ENCODE measurements around the gene NKG7. TPM values are rescaled to one million over a fixed set of nuclear protein-coding genes. Genes with fewer than 3 reads are reported as not detected.

NKG7 gene
- total RNA-seq, 1 experiment from 2014 or later: not detected

DNA sequence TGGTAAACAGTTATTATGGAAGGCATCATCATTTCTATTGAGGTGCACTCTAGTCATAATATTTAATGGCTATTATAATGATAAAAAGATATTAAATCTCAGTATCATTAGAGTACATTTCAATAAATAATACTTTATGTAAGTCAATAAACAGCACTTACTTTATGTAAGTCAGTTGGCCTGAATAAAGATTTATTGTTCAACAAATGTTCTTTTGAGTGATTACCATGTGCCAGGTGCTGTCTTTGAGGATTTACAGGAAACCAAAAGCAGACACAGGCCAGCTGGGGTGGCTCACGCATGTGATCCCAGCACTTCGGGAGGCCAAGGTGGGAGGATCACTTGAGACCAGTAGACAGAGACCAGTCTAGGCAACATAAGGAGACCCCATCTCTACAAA lies 5.0 kb upstream of the NKG7 start:
- BruUV-seq (replicated peaks): no TSS peak
- TF ChIP-seq, protein P1, sequence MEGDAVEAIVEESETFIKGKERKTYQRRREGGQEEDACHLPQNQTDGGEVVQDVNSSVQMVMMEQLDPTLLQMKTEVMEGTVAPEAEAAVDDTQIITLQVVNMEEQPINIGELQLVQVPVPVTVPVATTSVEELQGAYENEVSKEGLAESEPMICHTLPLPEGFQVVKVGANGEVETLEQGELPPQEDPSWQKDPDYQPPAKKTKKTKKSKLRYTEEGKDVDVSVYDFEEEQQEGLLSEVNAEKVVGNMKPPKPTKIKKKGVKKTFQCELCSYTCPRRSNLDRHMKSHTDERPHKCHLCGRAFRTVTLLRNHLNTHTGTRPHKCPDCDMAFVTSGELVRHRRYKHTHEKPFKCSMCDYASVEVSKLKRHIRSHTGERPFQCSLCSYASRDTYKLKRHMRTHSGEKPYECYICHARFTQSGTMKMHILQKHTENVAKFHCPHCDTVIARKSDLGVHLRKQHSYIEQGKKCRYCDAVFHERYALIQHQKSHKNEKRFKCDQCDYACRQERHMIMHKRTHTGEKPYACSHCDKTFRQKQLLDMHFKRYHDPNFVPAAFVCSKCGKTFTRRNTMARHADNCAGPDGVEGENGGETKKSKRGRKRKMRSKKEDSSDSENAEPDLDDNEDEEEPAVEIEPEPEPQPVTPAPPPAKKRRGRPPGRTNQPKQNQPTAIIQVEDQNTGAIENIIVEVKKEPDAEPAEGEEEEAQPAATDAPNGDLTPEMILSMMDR (conservative IDR thresholded peaks at IDR 0.05; ENCODE audit: low read depth, low read length): no peak
- TF ChIP-seq EZH2 (IDR thresholded peaks at IDR 0.05; ENCODE audit: borderline replicate concordance, low read depth, low read length, poor library complexity, severe bottlenecking): no peak
- H3K27ac ChIP-seq (ENCODE audit: low read depth, low read length, poor library complexity, severe bottlenecking): no peak overlapping the region
- H3K4me1 ChIP-seq (ENCODE audit: insufficient read depth, low read length, poor library complexity, severe bottlenecking): no peaks in the 10 kb centered on the region
- H3K27me3 ChIP-seq (replicated peaks; ENCODE audit: insufficient read depth, low read depth, low read length, poor library complexity): no peaks in the 10 kb centered on the region
- ChIA-PET POLR2A (ENCODE audit: low non-redundant PET) (no interaction called here), CTCF (no interaction called here)
- no peaks in the 10 kb centered on the region for H3K36me3 ChIP-seq (ENCODE audit: insufficient read depth, low read length, poor library complexity, severe bottlenecking)
- intact Hi-C loops (cut with micrococcal nuclease; ENCODE audit: unreplicated experiment): no loop called here
- DNase-seq (ENCODE audit: low spot score): no peak
- no peak overlapping the region for H3K4me3 ChIP-seq (ENCODE audit: low read depth, low read length, poor library complexity, severe bottlenecking)
- H3K9me3 ChIP-seq (ENCODE audit: low read depth, low read length, poor library complexity, severe bottlenecking): no peaks in the 10 kb centered on the region

DNA sequence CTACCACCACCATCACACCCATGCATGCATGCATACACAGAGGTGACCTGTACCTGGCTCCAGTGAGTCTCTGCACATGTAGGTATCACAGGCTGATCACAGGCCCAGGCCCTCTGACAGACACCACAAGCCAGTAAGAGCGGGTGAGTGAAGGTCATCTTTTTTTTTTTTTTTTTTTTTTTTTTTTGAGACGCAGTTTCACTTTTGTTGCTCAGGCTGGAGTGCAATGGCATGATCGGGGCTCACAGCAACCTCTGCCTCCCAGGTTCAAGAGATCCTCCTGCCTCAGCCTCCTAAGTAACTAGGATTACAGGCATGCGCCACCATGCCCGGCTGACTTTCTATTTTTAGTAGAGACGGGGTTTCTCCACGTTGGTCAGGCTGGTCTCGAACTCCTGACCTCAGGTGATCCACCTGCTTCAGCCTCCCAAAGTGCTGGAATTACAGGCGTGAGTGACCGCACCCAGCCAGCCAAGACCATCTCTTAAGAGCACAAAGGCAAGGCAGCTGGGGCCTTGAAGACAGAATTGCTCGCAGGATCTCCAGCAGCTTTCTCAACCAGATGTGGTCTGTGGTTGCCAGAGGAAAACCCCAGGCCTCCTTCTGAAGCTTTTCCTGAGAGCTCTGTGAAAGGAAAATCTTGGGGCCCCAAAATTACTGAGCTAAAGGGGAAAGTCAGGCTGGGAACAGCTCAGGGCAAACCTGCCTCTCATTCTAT lies 3.2 kb upstream of the NKG7 start:
- Histone ChIP-seq H3K4me3 (ENCODE audit: low read depth, low read length, poor library complexity, severe bottlenecking) (no peak overlapping the region), H3K4me1 (ENCODE audit: insufficient read depth, low read length, poor library complexity, severe bottlenecking) (no peaks in the 10 kb centered on the region), H3K36me3 (ENCODE audit: insufficient read depth, low read length, poor library complexity, severe bottlenecking) (no peaks in the 10 kb centered on the region), H3K27ac (ENCODE audit: low read depth, low read length, poor library complexity, severe bottlenecking) (no peak overlapping the region), H3K9me3 (ENCODE audit: low read depth, low read length, poor library complexity, severe bottlenecking) (no peaks in the 10 kb centered on the region), H3K27me3 (replicated peaks; ENCODE audit: insufficient read depth, low read depth, low read length, poor library complexity) (no peaks in the 10 kb centered on the region)
- TF ChIP-seq, protein P1 (conservative IDR thresholded peaks at IDR 0.05; ENCODE audit: low read depth, low read length): no peak
- TF ChIP-seq EZH2 (IDR thresholded peaks at IDR 0.05; ENCODE audit: borderline replicate concordance, low read depth, low read length, poor library complexity, severe bottlenecking): no peak
- intact Hi-C loops (cut with micrococcal nuclease; ENCODE audit: unreplicated experiment): no loop called here
- ChIA-PET POLR2A (ENCODE audit: low non-redundant PET) (no interaction called here), CTCF (no interaction called here)
- no peak for DNase-seq (ENCODE audit: low spot score)
- no TSS peak for BruUV-seq (replicated peaks)

DNA sequence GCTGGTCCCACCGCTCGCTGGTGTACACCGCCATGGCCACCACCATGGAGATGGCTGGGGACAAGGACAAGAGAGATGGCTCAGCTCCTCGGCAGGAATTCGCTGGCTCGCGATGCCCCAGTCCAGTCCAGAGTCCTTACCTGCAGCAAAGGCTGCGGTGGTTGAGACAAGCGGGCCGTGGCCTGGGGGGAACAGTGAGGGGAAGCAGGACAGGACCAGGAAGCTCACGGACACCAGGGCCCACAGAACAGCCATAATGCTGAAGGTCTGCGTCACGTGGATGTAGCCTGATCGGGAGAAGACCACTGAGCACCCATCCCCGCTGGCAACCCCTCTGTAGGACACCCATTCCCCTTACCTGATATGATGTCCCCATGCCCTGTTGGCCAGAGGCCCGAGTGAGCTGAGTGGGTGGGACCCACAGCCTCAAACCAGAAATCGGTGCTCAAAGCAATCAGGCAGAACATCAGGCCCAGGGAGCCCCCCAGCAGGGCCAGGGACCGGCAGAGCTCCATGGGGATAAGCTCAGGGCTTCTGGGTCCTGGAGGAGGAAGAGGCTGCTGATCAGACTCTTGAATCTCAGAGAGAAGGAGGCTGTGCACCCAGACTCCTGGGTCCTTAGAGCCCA lies 319 bp downstream of the NKG7 start:
- no peak for DNase-seq (ENCODE audit: low spot score)
- Histone ChIP-seq H3K27ac (ENCODE audit: low read depth, low read length, poor library complexity, severe bottlenecking) (no peak overlapping the region), H3K36me3 (ENCODE audit: insufficient read depth, low read length, poor library complexity, severe bottlenecking) (no peaks in the 10 kb centered on the region), H3K9me3 (ENCODE audit: low read depth, low read length, poor library complexity, severe bottlenecking) (no peaks in the 10 kb centered on the region), H3K4me1 (ENCODE audit: insufficient read depth, low read length, poor library complexity, severe bottlenecking) (peaks cover 6% of the 10 kb centered on the region), H3K27me3 (replicated peaks; ENCODE audit: insufficient read depth, low read depth, low read length, poor library complexity) (no peaks in the 10 kb centered on the region), H3K4me3 (ENCODE audit: low read depth, low read length, poor library complexity, severe bottlenecking) (no peak overlapping the region)
- ChIA-PET CTCF (no interaction called here), POLR2A (ENCODE audit: low non-redundant PET) (no interaction called here)
- TF ChIP-seq EZH2 (IDR thresholded peaks at IDR 0.05; ENCODE audit: borderline replicate concordance, low read depth, low read length, poor library complexity, severe bottlenecking): no peak
- TF ChIP-seq, protein P1 (conservative IDR thresholded peaks at IDR 0.05; ENCODE audit: low read depth, low read length): no peak
- intact Hi-C loops (cut with micrococcal nuclease; ENCODE audit: unreplicated experiment): no loop called here
- no TSS peak for BruUV-seq (replicated peaks)

Data from A673 (cell line).